GM19328 (cell line): ENCODE measurements around the gene SEPHS1.
A peak's percentile ranks its signal among the peaks of the same experiment; 100 is the strongest.
"Not testable (repeated sequence)": the region's sequence is repeated elsewhere in the genome, so short reads cannot be mapped to it uniquely, and the experiment has no call there.

Source experiments
- ATAC-seq: cut with Tn5 transposase; IDR thresholded peaks from one replicate; pipeline ENCODE4 v1.9.1; 2021; ENCODE audit warnings: mild to moderate bottlenecking, moderate library complexity; ENCODE audit not compliant: unreplicated experiment

Gene SEPHS1, protein sequence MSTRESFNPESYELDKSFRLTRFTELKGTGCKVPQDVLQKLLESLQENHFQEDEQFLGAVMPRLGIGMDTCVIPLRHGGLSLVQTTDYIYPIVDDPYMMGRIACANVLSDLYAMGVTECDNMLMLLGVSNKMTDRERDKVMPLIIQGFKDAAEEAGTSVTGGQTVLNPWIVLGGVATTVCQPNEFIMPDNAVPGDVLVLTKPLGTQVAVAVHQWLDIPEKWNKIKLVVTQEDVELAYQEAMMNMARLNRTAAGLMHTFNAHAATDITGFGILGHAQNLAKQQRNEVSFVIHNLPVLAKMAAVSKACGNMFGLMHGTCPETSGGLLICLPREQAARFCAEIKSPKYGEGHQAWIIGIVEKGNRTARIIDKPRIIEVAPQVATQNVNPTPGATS

DNA sequence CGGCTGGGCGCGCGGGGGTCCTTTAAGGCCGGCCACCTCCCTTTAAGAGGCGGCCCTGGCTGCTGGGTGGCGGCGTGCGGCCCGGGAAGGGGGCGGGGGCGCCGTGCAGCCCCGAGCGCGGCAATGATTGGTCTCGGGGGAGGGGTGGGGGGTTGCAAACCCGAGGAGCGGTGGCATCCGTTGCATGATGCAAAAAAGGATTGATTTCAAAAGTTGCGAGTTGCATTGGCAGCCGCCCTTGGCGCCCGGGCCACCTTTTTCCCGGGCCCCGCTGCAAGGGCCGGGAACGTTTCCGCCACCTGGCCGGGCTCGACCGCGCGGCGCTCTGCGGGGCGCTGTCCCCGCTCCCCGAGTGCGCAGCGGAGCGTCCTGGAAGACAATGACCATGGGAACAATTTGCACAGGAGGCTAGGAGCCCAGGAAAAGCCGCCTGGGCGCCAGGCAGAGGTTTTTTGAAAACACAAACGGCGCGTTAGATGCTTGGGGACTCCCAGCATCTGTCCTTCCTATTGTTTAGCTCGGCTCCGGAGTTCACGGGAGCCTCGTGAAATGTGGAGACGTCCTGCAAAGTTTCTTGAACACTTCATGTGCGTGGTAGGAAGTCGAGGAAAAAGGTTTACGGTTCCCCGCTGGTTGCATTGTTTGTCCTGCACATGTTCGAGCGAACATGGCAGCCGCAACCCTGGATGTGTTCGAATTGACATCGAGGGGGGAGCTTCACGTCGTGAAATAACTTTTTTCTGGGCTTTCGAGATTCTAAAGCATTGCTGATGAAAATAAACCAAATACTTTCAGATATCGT, at the start of gene SEPHS1:
Gene SEPHS1 (minus strand): TSS at position 78 of the 802 bp plus-strand sequence. CDS start 3,343 bp downstream, outside the sequence.
- ATAC-seq: peak; percentile 58

GRCh38 chr10:13397052-13397451, 49.0 kb upstream of the SEPHS1 start:
- ATAC-seq: no peak

DNA sequence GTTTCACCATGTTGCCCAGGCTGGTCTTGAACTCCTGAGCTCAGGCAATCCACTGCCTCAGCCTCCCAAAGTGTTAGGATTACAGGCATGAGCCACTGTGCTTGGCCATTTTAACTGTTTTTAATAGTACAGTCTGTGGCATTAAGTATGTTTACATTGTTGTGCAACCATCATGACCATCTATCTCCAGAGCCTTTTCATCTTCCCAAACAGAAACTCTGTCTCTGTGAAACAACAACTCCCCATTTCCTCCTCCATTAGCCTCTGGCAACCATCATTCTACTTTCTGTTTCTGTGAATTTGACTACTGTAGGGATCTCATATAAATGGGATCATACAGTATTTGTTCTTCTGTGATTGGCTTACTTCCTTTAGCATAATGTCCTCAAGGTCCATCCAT, 48.3 kb upstream of the SEPHS1 start:
- ATAC-seq: no peak

DNA sequence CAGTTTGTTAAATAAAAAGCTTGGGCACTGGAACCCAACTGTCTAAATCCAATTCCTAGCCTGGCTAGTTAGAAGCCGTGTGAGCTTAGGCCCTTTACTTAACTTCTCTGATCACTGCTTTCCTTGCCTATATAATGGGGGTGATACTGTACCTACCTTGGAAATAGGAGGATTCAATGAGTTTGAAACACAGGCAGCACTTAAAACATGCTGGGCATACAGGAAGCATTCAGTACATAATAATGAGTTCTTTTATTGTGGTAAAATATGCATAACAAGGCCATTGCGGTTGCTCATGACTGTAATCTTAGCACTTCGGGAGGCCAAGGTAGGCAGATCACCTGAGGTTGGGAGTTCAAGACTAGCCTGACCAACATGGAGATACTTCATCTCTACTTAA, 47.4 kb upstream of the SEPHS1 start:
- ATAC-seq: no peak

GRCh38 chr10:13393640-13394039, 45.5 kb upstream of the SEPHS1 start:
- no peak for ATAC-seq

GRCh38 chr10:13392701-13393100, 44.6 kb upstream of the SEPHS1 start:
- no peak for ATAC-seq

DNA sequence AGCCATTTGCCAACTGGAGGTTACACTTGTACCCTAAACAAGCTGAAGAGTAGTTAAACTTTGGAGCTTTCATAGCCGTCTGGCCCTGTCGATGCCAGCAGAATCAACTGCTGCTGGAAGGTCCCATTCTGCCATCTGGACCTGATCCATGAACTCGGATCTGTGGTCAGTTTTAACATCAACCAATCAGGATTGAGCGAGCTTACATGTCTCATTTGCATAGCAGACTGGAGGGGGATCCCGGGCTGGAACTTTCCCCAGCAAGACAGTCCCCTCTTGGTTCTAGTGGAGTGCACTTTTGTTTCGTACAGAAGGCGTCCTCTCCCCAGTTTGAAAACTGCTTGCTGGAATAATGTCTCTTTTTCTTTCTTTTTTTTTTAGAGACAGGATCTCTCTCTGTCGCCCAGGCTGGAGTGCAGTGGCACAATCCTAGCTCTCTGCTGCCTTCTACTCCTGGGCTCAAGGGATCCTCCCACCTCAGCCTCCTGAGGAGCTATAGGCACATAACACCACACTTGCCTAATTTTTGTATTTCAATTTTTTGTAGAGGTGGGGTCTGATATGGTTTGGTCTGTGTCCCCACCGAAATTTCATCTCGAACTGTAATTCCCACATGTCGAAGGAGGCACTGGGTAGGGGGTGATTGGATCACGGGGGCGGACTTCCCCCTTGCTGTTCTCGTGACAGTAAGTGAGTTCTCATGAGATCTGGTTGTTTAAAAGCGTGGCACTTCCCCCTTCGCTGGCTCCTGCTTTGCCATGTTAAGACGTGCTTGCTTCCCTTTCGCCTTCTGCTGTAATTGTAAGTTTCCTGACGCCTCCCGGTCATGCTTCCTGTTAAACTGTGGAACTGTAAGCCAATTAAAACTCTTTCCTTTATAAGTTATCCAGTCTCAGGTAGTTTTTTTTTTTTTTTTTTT, 42.8 kb upstream of the SEPHS1 start:
- ATAC-seq: no peak

DNA sequence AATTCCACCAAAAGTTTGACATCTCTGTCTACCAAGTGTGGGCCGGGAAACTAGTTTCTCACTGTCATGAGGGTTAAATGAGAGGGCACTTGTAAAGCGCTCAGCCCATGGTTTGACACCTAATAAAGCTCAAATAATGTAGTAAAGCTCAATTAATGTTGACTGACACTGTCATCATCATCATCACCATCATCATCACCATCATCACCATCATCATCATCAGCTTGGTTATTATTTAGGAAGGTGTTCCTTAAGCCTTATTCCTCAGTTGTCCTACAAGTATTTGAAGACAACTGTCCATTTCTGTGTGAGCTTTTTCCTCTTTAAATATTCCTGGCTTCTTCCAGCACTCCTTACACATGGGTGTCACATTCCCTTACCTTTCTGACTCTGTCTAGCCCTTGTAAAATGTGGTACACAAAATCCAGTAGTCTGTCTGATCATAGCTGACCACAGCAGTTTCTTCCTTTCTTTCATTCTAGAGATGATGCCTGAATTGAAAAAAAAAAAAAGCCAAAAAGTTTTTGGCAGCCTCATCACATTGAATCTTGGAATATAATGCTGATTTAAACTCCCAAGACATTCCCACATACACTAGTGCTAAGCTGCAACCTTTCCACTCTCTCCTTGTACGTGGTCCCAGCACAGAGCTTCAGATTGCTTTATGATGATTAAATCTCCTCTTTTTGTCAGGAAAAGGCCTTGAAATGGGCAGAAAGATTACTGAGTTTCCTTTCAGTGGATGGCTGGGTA, 40.6 kb upstream of the SEPHS1 start:
- ATAC-seq: no peak

DNA sequence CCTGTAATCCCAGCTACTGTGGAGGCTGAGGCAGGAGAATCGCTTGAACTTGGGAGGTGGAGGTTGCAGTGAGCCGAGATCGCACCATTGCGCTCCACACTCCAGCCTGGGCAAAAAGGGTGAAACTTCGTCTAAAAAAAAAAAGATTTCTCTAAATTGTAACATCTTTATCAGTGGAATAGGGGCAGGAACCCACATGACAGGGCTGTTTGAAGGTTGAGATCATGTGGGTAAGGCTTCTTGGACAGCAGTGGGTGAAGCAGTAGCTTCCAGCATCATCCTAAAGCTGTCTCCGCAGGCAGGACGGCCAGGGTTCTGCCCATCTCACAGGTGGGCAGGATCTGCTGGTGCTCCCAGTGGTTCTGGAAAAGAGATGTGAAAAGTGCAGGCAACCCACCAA, 37.9 kb upstream of the SEPHS1 start:
- no peak for ATAC-seq

DNA sequence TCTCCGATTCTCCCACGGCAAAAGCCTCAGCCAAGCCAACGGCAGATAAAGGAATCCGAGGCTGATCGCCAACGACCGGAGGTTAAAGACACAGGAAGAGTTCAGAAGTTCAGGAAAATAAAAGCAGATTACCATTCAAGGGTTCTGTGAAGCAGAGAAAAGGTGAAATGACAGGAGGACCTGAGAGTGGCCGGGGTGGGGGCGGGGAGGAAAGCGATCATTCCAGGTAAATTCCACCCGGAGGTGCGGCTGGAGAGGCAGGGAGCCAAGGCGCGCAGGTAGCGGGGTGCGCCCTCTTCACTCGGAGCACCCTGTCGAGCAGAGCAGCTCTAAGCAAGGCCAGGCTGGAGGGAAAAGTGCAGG, 35.3 kb upstream of the SEPHS1 start:
- no peak for ATAC-seq

DNA sequence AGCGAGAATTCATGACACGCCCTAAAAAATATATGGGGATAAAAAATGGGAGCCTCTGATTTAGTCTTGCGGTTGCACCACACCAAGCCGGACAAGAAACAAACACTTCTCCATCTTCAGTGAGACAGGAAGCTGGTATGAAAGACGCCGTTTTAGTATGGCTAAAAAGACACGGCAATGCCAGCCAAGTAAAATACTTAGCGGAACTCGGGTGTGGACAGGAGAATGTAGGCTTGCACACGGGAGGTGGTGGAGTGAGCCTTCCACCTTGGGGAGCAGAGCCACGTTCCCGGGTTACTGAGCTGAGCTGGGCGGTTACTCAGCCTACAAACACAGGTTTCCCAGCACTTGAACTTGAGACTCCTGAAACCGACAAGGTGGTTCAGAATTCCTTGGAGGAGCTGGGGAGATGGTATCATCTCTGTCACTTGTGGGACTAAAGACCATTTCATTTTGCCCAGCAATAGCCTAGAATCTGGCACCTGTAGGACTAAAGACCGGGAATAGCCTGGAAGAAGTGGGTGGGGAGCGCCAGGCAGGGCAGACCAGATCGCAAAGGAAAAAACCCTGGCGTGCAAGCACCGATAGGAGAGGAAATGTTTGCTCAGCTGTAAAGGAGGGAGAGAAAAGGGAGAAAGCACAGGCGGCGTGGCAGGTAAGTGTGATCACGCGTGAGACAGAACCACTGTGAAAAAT, 34.8 kb upstream of the SEPHS1 start:
- ATAC-seq: no peak

DNA sequence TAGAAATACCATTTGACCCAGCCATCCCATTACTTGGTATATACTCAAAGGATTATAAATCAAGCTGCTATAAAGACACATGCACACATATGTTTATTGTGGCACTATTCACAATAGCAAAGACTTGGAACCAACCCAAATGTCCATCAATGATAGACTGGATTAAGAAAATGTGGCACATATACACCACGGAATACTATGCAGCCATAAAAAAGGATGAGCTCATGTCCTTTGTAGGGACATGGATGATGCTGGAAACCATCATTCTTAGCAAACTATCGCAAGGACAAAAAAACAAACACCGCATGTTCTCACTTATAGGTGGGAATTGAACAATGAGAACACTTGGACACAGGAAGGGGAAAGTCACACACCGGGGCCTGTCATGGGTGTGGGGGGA, 31.0 kb upstream of the SEPHS1 start:
- not testable (repeated sequence) for ATAC-seq

DNA sequence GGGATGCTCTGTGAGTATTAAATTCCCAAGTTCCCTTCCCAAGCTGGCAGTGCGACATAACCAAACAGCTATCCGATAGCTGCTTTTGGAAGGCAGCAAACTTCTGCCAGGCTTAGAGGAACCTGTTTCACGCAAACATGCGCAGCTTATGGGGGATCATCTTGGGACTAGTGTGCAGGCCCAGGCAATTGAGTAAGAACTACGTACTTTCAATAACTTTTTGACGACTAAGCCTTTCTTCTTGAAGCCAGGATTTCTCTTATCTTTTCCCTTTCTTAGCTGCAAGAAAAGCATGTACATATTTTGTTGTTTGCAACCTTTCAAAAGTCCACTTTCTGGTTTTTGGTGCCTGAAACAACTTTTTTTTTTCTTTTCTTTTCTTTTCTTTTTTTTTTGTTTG, 28.7 kb upstream of the SEPHS1 start:
- no peak for ATAC-seq

DNA sequence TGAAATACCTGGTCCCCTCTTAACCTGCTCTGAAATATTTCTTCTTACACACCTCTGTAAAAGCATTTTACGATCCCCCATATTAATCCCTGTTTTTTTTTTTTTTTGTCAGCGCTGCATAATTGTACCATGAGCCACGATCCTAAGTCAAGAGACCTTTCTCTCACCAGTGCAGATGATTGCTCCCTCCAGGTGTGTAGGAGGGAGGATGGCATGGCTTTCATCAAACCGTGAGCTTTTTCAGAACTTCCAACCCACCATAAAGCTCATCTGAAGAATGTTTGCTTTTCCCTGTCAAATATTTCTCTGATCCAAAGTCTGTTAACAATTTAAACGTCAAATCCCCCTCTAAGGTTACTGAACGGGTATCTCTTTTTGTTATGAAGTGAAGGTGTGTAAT, 28.2 kb upstream of the SEPHS1 start:
- ATAC-seq: no peak

DNA sequence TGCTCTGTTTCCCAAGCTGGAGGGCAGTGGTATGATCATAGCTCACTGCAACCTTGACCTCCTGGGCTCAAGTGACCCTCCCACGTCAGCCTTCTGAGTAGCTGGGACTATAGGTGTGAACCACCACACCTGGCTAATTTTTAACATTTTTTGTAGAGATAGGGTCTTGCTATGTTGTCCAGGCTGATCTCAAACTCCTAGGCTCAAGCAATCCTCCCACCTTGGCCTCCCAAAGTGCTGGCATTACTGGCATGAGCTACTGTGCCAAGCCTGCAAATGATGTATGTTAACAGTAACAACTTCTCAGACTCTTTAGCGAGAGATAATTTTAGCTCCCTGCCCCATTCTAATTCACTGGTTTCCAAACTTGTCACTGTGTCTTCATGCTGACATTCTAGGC, 27.7 kb upstream of the SEPHS1 start:
- ATAC-seq: no peak

DNA sequence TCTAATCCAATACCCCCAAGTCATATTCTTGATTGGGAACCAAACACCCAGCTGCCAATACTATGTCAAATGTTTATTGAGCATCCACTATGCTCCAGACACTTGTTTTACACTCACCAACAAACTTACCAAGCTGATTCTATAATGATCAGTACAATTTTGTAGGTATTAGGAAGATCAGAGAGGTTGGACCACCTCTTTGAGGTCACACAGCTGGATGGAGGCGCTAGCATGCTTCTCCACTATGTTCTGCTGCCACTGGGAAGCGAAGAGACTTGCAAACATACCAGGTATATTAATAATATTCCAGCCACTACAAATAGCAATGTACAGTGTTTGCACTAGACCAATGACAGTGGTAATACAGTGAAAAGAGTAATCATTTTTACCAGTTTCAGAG, 25.6 kb upstream of the SEPHS1 start:
- ATAC-seq: no peak

DNA sequence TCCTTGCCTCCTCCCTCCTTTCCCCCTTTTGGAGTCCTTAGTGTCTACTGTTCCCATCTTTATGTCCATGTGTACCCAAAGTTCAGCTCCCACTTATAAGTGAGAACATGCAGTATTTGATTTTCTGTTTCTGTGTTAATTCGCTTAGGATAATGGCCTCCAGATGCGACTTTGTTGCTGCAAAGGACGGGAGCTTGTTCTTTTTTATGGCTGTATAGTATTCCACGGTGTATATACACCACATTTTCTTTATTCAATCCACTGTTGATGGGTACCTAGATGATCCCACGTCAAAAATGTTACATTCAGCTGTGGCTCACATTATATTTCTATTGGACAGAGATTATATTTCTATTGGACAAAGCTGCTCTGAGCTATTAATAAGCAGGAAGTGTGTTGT, 24.4 kb upstream of the SEPHS1 start:
- no peak for ATAC-seq

GRCh38 chr10:13371897-13372470, 23.9 kb upstream of the SEPHS1 start:
- ATAC-seq: no peak

- ATAC-seq: no peak
Observed at GRCh38 chr10:13366891-13367290, 18.8 kb upstream of the SEPHS1 start.

GRCh38 chr10:13365831-13366230, 17.7 kb upstream of the SEPHS1 start:
- ATAC-seq: no peak
